OCI-LY7 (cell line): Measurements from ENCODE around the gene PGPEP1. TPM values are rescaled to one million over a fixed set of nuclear protein-coding genes. Genes with fewer than 3 reads are reported as not detected.

Experiments
- BruUV-seq: library from RNA; stranded (reverse); fragments of 400-500 nt; replicated peaks from 2 replicates; lab custom pipeline; 2021; lab: Mats Ljungman, UMichigan
- CTCF ChIA-PET: fragments of 300-600 bp; sonication (Branson Sonifier 250); formaldehyde crosslinking; loops from one replicate; lab custom pipeline; 2022; ENCODE audit warnings: antibody characterized with exemption; ENCODE audit not compliant: unreplicated experiment; lab: Charles Lee
- POLR2A ChIA-PET: fragments of 300-600 bp; sonication (Branson Sonifier 250); formaldehyde crosslinking; loops from one replicate; lab custom pipeline; 2022; ENCODE audit warnings: antibody characterized with exemption; lab: Charles Lee
- DNase-seq: peaks from one replicate; pipeline ENCODE4 v3.0.0-alpha.2; 2015; ENCODE audit warnings: low spot score
- H2AFZ ChIP-seq: fragments of 200-600 bp; sonication (generic), shearing (Covaris generic); 2 replicates; pipeline ENCODE4 v1.6.1; 2014; ENCODE audit warnings: mild to moderate bottlenecking, antibody characterized with exemption, low read length, moderate library complexity
- H3K27ac ChIP-seq: fragments of 200-600 bp; sonication (generic); 2 replicates; pipeline ENCODE4 v1.5.1; 2014; ENCODE audit warnings: mixed run types, low read depth, mild to moderate bottlenecking, moderate library complexity, low read length, inconsistent platforms; ENCODE audit not compliant: poor library complexity, severe bottlenecking
- H3K36me3 ChIP-seq: fragments of 200-600 bp; sonication (generic); 2 replicates; pipeline ENCODE4 v1.6.1; 2014; ENCODE audit warnings: mild to moderate bottlenecking, antibody characterized with exemption, low read length, moderate library complexity, mixed read lengths; ENCODE audit not compliant: insufficient read depth
- H3K4me1 ChIP-seq: fragments of 200-600 bp; sonication (generic); 2 replicates; pipeline ENCODE4 v1.5.1; 2014; ENCODE audit warnings: mild to moderate bottlenecking, low read length; ENCODE audit not compliant: insufficient read depth, poor library complexity, severe bottlenecking
- H3K4me2 ChIP-seq: fragments of 200-600 bp; sonication (generic); 2 replicates; pipeline ENCODE4 v1.6.1; 2014; ENCODE audit warnings: mild to moderate bottlenecking, low read length
- H3K4me3 ChIP-seq: fragments of 200-600 bp; sonication (generic); 2 replicates; pipeline ENCODE4 v1.5.1; 2014; ENCODE audit warnings: mild to moderate bottlenecking, low read depth, low read length; ENCODE audit not compliant: poor library complexity, severe bottlenecking
- H3K79me2 ChIP-seq: fragments of 200-600 bp; sonication (generic); 2 replicates; pipeline ENCODE4 v1.6.1; 2016; ENCODE audit warnings: low read depth, mild to moderate bottlenecking, low read length, moderate library complexity, mixed read lengths; ENCODE audit not compliant: insufficient read depth
- H3K9me2 ChIP-seq: fragments of 200-600 bp; sonication (generic); 2 replicates; pipeline ENCODE4 v1.6.1; 2016; ENCODE audit warnings: mild to moderate bottlenecking, low read length, mixed read lengths; ENCODE audit not compliant: insufficient read depth
- H3K9me3 ChIP-seq: fragments of 200-600 bp; sonication (generic); 2 replicates; pipeline ENCODE4 v1.6.1; 2014; ENCODE audit warnings: mild to moderate bottlenecking, mixed run types, low read length, mixed read lengths
- H4K20me1 ChIP-seq: fragments of 200-600 bp; sonication (generic); 2 replicates; pipeline ENCODE4 v1.6.1; 2014; ENCODE audit warnings: mild to moderate bottlenecking, antibody characterized with exemption, low read length, moderate library complexity, mixed read lengths; ENCODE audit not compliant: insufficient read depth
- CTCF ChIP-seq: fragments of 200-600 bp; sonication (generic); conservative IDR thresholded peaks from 2 replicates; pipeline ENCODE4 v1.5.1; 2014; ENCODE audit warnings: mild to moderate bottlenecking, antibody characterized with exemption, low read length, moderate library complexity, mixed read lengths
- EZH2phosphoT487 ChIP-seq: fragments of 200-600 bp; sonication (generic); IDR thresholded peaks from 2 replicates; pipeline ENCODE4 v1.6.1; 2018; ENCODE audit warnings: low read depth, borderline replicate concordance, mild to moderate bottlenecking, mixed run types, antibody characterized with exemption, low read length, moderate library complexity, mixed read lengths
- intact Hi-C: fragments of 100-400 bp; cut with micrococcal nuclease; formaldehyde crosslinking; loops from one replicate; pipeline ENCODE4 v1.10.0; 2022; ENCODE audit not compliant: unreplicated experiment
- total RNA-seq, 2 experiments: library from RNA; depleted of rRNA in 1 of 2; stranded (reverse); fragments of >200 nt in 1 of 2; shearing (Covaris generic) in 1 of 2; gene quantifications; 2 replicates each; pipeline ENCODE4 v1.2.3, GENCODE V29; 2014 to 2022

The PGPEP1 gene
- total RNA-seq, 2 experiments from 2014 or later, result 15.2 to 44.1 TPM

- intact Hi-C loops, result loop anchor here (1.0 kb wide), 1 partner anchor 21 kb away; no protein-coding TSS in a partner anchor
- Histone ChIP-seq H3K4me1 (peaks cover 21% of the 10 kb centered on the region), H3K79me2 (no peaks in the 10 kb centered on the region), H3K27ac (no peak overlapping the region), H3K36me3 (no peaks in the 10 kb centered on the region), H3K4me3 (peak overlapping the region; percentile 53), H4K20me1 (no peaks in the 10 kb centered on the region), H2AFZ (peak overlapping the region; percentile 45; the same call in 1 of the 2 replicates), H3K9me2 (no peaks in the 10 kb centered on the region), H3K4me2 (peak overlapping the region; percentile 75; the same call in 1 of the 2 replicates), H3K9me3 (no peaks in the 10 kb centered on the region)
- BruUV-seq, result no TSS peak
- no peak for DNase-seq
- POLR2A ChIA-PET, result no interaction called here
- CTCF ChIA-PET, result no interaction called here
- no peak for TF ChIP-seq EZH2phosphoT487
- TF ChIP-seq CTCF, result no peak
Measured at GRCh38 chr19:18388960-18389725, 48.7 kb downstream of the PGPEP1 start.

GRCh38 chr19:18389726-18390064 is 49.3 kb downstream of the PGPEP1 start:
- TF ChIP-seq EZH2phosphoT487 (no peak), CTCF (no peak)
- no TSS peak for BruUV-seq
- Histone ChIP-seq H3K79me2 (no peaks in the 10 kb centered on the region), H3K9me2 (no peaks in the 10 kb centered on the region), H3K4me3 (no peak overlapping the region), H3K4me2 (no peak overlapping the region), H3K36me3 (no peaks in the 10 kb centered on the region), H3K4me1 (peaks cover 21% of the 10 kb centered on the region), H3K9me3 (no peaks in the 10 kb centered on the region), H2AFZ (no peak overlapping the region), H4K20me1 (no peaks in the 10 kb centered on the region), H3K27ac (no peak overlapping the region)
- intact Hi-C loops, result no loop called here
- POLR2A ChIA-PET, result no interaction called here
- no peak for DNase-seq
- CTCF ChIA-PET, result no interaction called here
